SK-N-SH (cell line): ENCODE measurements around the gene CCDC106. TPM values are rescaled to one million over a fixed set of nuclear protein-coding genes. Genes with fewer than 3 reads are reported as not detected.
A peak's percentile ranks its signal among the peaks of the same experiment; 100 is the strongest.

Experiments used
- CTCF ChIA-PET: fragments of 300-600, 350-600 bp; formaldehyde crosslinking; extraction: SDS; loops from one replicate; lab custom pipeline; 2021; lab: Yijun Ruan, JAX
- POLR2A ChIA-PET: fragments of 350-600 bp; sonication (Branson Sonifier 250); formaldehyde crosslinking; extraction: SDS; loops from one replicate; lab custom pipeline; 2020; ENCODE audit warnings: antibody characterized with exemption, inconsistent platforms; lab: Yijun Ruan, JAX
- DNase-seq: peaks from one replicate; pipeline ENCODE4 v3.0.0; 2012
- H2AFZ ChIP-seq: fragments of 200-600 bp; sonication (generic); 2 replicates; pipeline ENCODE4 v1.8.1; 2016; ENCODE audit warnings: antibody characterized with exemption, mild to moderate bottlenecking, low read depth
- H3F3A ChIP-seq: fragments of 200-600 bp; sonication (generic); replicated peaks from 2 replicates; pipeline ENCODE3; 2016; ENCODE audit warnings: antibody characterized with exemption, mild to moderate bottlenecking; ENCODE audit not compliant: insufficient read depth
- H3K27ac ChIP-seq, 2 experiments: fragments of 200-500 bp in 1 of 2; fragments of 200-600 bp in 1 of 2; sonication (Bioruptor generic) in 1 of 2; sonication (generic), shearing (Covaris generic) in 1 of 2; 2 replicates each; pipeline versions ENCODE4 v1.5.1 to v1.6.1; 2014 to 2016; ENCODE audit warnings: low read depth in 2 of 2, inconsistent platforms in 1 of 2, low read length in 1 of 2, mild to moderate bottlenecking in 1 of 2, mixed read lengths in 1 of 2
- H3K27me3 ChIP-seq: fragments of 200-600 bp; sonication (generic), shearing (Covaris generic); 2 replicates; pipeline ENCODE4 v1.6.1; 2016; ENCODE audit warnings: mixed run types; ENCODE audit not compliant: insufficient read depth
- H3K36me3 ChIP-seq, 2 experiments: fragments of 200-500 bp in 1 of 2; fragments of 200-600 bp in 1 of 2; sonication (Bioruptor generic) in 1 of 2; sonication (generic) in 1 of 2; replicated peaks in 1 of 2; 2 replicates each; pipeline versions ENCODE3 to v1.5.1; 2014 to 2016; ENCODE audit warnings: low read length in 1 of 2, mild to moderate bottlenecking in 1 of 2; ENCODE audit not compliant: insufficient read depth in 2 of 2, control insufficient read depth in 1 of 2
- H3K4me1 ChIP-seq, 2 experiments: fragments of 200-500 bp in 1 of 2; fragments of 200-600 bp in 1 of 2; sonication (Bioruptor generic) in 1 of 2; sonication (generic), shearing (Covaris generic) in 1 of 2; 2 replicates each; pipeline versions ENCODE4 v1.5.1 to v1.6.1; 2014 to 2016; ENCODE audit warnings: low read depth in 1 of 2, low read length in 1 of 2, mixed run types in 1 of 2; ENCODE audit not compliant: insufficient read depth in 2 of 2, control insufficient read depth in 1 of 2
- H3K4me2 ChIP-seq: fragments of 200-600 bp; sonication (generic), shearing (Covaris generic); 2 replicates; pipeline ENCODE4 v1.6.1; 2017; ENCODE audit warnings: mixed run types
- H3K4me3 ChIP-seq, 2 experiments: fragments of 200-500 bp in 1 of 2; fragments of 200-600 bp in 1 of 2; sonication (Bioruptor generic) in 1 of 2; sonication (generic), shearing (Covaris generic) in 1 of 2; 2 replicates each; pipeline versions ENCODE4 v1.5.1 to v1.8.1; 2014 to 2016; ENCODE audit warnings: low read depth in 2 of 2, inconsistent platforms in 1 of 2, low read length in 1 of 2, mild to moderate bottlenecking in 1 of 2, mixed read lengths in 1 of 2, moderate library complexity in 1 of 2
- H3K79me2 ChIP-seq: fragments of 200-600 bp; sonication (generic); 2 replicates; pipeline ENCODE4 v1.8.1; 2017; ENCODE audit warnings: mild to moderate bottlenecking; ENCODE audit not compliant: insufficient read depth
- H3K9ac ChIP-seq: fragments of 200-600 bp; sonication (generic); 2 replicates; pipeline ENCODE4 v1.6.1; 2017; ENCODE audit warnings: mixed run types
- H3K9me2 ChIP-seq: fragments of 200-600 bp; sonication (generic); 2 replicates; pipeline ENCODE4 v1.6.1; 2017; ENCODE audit warnings: mixed run types
- H3K9me3 ChIP-seq: fragments of 200-600 bp; sonication (generic); 2 replicates; pipeline ENCODE4 v1.6.1; 2017; ENCODE audit warnings: mixed run types, mild to moderate bottlenecking, moderate library complexity
- H4K20me1 ChIP-seq: fragments of 200-600 bp; sonication (generic); 2 replicates; pipeline ENCODE4 v1.6.1; 2017; ENCODE audit warnings: mild to moderate bottlenecking, mixed run types; ENCODE audit not compliant: insufficient read depth
- EP300 ChIP-seq, 2 experiments: IDR thresholded peaks; 2 replicates each; pipeline versions ENCODE4 v1.4.0 to v1.6.1; 2012; ENCODE audit warnings: borderline replicate concordance in 1 of 2, low read depth in 1 of 2, low read length in 1 of 2
- JUND ChIP-seq: IDR thresholded peaks from 2 replicates; pipeline ENCODE4 v1.4.0; 2012
- RAD21 ChIP-seq: IDR thresholded peaks from 2 replicates; pipeline ENCODE4 v1.6.1; 2012; ENCODE audit warnings: mild to moderate bottlenecking, low read length
- RCOR1 ChIP-seq: fragments of 150-350 bp; IDR thresholded peaks from 2 replicates; pipeline ENCODE4 v1.6.1; 2017; ENCODE audit warnings: antibody characterized with exemption, low read length
- SMC3 ChIP-seq: IDR thresholded peaks from 2 replicates; pipeline ENCODE4 v1.6.1; 2012; ENCODE audit warnings: low read depth, low read length, improper control_type of control experiment
- YY1 ChIP-seq: IDR thresholded peaks from 2 replicates; pipeline ENCODE4 v1.4.0; 2012; ENCODE audit warnings: low read depth, mild to moderate bottlenecking
- WGBS: methylation state at CpG from one replicate; pipeline ENCODE4 v1.1.6; 2017; ENCODE audit warnings: low lambda C conversion rate; 5-methylcytosine and 5-hydroxymethylcytosine counted together
- polyA plus RNA-seq, 3 experiments: library from polyadenylated mRNA; depleted of rRNA; stranded (reverse); fragments of >200 nt; gene quantifications; 2 replicates each; pipeline ENCODE4 v1.2.3, GENCODE V29; 2012
- TF ChIP-seq, protein P1 (sequence below): IDR thresholded peaks from 2 replicates; pipeline ENCODE4 v1.6.1; 2012; ENCODE audit warnings: mild to moderate bottlenecking, low read depth, low read length, moderate library complexity
- TF ChIP-seq, protein P2 (sequence below): IDR thresholded peaks from 2 replicates; pipeline ENCODE4 v1.4.0; 2012; ENCODE audit warnings: low read depth
- TF ChIP-seq, protein P3 (sequence below): fragments of 200-600 bp; sonication (generic); IDR thresholded peaks from 2 replicates; pipeline ENCODE4 v1.6.1; 2017; ENCODE audit warnings: antibody characterized with exemption, mild to moderate bottlenecking, moderate library complexity
- TF ChIP-seq, protein P4 (sequence below): fragments of 150-350 bp; IDR thresholded peaks from 2 replicates; pipeline ENCODE4 v1.6.1; 2016; ENCODE audit warnings: mild to moderate bottlenecking, low read depth, low read length

CCDC106 gene
- polyA plus RNA-seq, 1 of the 3 experiments (the other 2 are of a cell fraction): 27.1 TPM

DNA sequence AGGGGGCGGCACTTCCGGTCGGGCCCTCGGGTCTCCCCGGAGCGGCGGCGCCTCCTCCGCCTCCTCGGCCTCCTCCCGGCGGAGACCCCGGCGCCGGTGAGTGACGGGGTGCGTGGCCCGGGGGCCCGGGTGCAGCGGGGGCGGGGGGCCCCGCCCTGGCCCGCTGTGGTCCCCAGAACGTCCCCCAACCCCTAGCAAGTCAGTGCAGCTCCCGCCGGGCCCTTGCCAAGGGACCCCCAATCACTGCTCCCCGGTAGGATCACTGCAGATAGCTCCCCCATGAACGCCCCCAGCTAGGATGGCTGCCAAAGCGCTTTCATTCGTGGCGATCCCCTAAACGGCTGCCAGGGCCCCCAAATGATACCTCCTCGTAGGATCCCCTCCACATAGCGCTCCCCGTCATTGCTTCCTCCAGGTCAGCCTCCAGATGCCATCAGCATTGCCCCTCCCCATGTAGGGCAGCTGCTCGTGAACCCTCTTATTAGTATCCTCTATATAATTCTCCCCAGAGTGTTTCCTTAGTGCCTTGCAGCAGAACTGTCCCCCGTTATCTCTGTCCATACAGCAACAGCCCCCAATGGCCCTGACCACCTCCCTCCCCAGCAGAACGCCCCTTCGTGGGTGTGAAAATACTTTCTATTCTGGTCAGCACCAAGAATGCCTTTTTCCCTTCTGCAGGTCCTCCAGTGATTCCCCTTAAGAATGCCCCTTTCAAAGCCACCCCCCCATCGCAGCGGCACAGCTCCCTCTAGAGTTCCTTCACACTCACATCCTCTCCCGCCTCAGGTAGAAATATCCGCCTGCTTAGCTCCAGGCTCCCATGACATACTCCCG lies 42.2 kb upstream of the CCDC106 start, which contains the start of gene ZNF865 (continued):
- TF ChIP-seq, protein P1, sequence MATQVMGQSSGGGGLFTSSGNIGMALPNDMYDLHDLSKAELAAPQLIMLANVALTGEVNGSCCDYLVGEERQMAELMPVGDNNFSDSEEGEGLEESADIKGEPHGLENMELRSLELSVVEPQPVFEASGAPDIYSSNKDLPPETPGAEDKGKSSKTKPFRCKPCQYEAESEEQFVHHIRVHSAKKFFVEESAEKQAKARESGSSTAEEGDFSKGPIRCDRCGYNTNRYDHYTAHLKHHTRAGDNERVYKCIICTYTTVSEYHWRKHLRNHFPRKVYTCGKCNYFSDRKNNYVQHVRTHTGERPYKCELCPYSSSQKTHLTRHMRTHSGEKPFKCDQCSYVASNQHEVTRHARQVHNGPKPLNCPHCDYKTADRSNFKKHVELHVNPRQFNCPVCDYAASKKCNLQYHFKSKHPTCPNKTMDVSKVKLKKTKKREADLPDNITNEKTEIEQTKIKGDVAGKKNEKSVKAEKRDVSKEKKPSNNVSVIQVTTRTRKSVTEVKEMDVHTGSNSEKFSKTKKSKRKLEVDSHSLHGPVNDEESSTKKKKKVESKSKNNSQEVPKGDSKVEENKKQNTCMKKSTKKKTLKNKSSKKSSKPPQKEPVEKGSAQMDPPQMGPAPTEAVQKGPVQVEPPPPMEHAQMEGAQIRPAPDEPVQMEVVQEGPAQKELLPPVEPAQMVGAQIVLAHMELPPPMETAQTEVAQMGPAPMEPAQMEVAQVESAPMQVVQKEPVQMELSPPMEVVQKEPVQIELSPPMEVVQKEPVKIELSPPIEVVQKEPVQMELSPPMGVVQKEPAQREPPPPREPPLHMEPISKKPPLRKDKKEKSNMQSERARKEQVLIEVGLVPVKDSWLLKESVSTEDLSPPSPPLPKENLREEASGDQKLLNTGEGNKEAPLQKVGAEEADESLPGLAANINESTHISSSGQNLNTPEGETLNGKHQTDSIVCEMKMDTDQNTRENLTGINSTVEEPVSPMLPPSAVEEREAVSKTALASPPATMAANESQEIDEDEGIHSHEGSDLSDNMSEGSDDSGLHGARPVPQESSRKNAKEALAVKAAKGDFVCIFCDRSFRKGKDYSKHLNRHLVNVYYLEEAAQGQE: no peak
- TF ChIP-seq, protein P2, sequence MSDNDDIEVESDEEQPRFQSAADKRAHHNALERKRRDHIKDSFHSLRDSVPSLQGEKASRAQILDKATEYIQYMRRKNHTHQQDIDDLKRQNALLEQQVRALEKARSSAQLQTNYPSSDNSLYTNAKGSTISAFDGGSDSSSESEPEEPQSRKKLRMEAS: peak; percentile 57; the same call in 1 of the 2 replicates
- TF ChIP-seq SMC3: peak; percentile 54
- TF ChIP-seq RCOR1: no peak
- TF ChIP-seq, protein P3, sequence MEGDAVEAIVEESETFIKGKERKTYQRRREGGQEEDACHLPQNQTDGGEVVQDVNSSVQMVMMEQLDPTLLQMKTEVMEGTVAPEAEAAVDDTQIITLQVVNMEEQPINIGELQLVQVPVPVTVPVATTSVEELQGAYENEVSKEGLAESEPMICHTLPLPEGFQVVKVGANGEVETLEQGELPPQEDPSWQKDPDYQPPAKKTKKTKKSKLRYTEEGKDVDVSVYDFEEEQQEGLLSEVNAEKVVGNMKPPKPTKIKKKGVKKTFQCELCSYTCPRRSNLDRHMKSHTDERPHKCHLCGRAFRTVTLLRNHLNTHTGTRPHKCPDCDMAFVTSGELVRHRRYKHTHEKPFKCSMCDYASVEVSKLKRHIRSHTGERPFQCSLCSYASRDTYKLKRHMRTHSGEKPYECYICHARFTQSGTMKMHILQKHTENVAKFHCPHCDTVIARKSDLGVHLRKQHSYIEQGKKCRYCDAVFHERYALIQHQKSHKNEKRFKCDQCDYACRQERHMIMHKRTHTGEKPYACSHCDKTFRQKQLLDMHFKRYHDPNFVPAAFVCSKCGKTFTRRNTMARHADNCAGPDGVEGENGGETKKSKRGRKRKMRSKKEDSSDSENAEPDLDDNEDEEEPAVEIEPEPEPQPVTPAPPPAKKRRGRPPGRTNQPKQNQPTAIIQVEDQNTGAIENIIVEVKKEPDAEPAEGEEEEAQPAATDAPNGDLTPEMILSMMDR: peak; percentile 81
- TF ChIP-seq, protein P4, sequence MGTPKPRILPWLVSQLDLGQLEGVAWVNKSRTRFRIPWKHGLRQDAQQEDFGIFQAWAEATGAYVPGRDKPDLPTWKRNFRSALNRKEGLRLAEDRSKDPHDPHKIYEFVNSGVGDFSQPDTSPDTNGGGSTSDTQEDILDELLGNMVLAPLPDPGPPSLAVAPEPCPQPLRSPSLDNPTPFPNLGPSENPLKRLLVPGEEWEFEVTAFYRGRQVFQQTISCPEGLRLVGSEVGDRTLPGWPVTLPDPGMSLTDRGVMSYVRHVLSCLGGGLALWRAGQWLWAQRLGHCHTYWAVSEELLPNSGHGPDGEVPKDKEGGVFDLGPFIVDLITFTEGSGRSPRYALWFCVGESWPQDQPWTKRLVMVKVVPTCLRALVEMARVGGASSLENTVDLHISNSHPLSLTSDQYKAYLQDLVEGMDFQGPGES: no peak
- no peak for TF ChIP-seq EP300 (IDR thresholded peaks at IDR 0.05; ENCODE audit: borderline replicate concordance in 1 of 2, low read depth in 1 of 2, low read length in 1 of 2)
- no peak for TF ChIP-seq JUND

DNA sequence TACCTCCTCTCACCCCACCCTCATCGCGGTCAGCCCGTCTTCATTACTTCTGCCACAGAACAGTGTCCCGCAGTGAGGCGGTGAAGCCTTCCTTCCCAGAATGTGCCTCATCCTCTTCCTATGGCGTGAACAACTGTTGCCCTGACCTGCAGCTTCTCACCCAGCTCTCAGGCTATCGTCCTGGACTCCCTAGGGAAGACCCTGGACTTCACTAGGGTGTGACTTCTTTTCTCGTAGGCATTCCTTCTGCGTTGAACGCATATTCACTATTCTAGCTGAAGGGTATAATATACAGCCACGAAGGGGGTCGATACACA lies 41.6 kb upstream of the CCDC106 start:
- Histone ChIP-seq H3K9me2 (no peaks in the 10 kb centered on the region), H2AFZ (no peak overlapping the region), H3K27me3 (no peaks in the 10 kb centered on the region), H3K9me3 (no peaks in the 10 kb centered on the region), H3K9ac (peak overlapping the region; percentile 93), H3K79me2 (peaks cover 61% of the 10 kb centered on the region), H3K4me3 (peak overlapping the region; percentile 88 to 93), H3F3A (peaks cover 18% of the 10 kb centered on the region), H3K27ac (peak overlapping the region; percentile 56 to 95; a peak in 3 of 4 replicates), H3K4me2 (peak overlapping the region; percentile 86), H3K36me3 (peaks cover 12 to 24% of the 10 kb centered on the region in 2 experiments), H3K4me1 (peaks cover 3 to 12% of the 10 kb centered on the region in 2 experiments; a peak in 3 of 4 replicates), H4K20me1 (peaks cover 35% of the 10 kb centered on the region; the same call in 1 of the 2 replicates)
- ChIA-PET POLR2A (interaction anchor here (0.8 to 2.0 kb wide), 5 partner anchors 12 to 120 kb away, joined by 3 to 10 read pairs (median 3); partner anchors contain the start of genes ZNF579 and ZNF784), CTCF (interaction anchor here (0.6 to 3.5 kb wide), 23 partner anchors 12 to 379 kb away, joined by 3 to 31 read pairs (median 4); partner anchors contain the start of genes ZNF579, ZNF581, ZNF628 and ZNF784)
- no peak for TF ChIP-seq RAD21
- TF ChIP-seq EP300 (IDR thresholded peaks at IDR 0.05; ENCODE audit: borderline replicate concordance in 1 of 2, low read depth in 1 of 2, low read length in 1 of 2): 0 out of 4 replicates have a peak, but pooled peaks of 1 of the 2 experiments have one; percentile 16
- TF ChIP-seq YY1: no peak
- 18% methylated on average over 12 of the region's 12 CpGs for WGBS
- DNase-seq: no peak
